ENCODE data around the gene CDCA5. TPM values are rescaled to one million over a fixed set of nuclear protein-coding genes. Genes with fewer than 3 reads are reported as not detected.

Gene CDCA5
- total RNA-seq, 1 experiment from 2014 or later = 87.3 TPM

DNA sequence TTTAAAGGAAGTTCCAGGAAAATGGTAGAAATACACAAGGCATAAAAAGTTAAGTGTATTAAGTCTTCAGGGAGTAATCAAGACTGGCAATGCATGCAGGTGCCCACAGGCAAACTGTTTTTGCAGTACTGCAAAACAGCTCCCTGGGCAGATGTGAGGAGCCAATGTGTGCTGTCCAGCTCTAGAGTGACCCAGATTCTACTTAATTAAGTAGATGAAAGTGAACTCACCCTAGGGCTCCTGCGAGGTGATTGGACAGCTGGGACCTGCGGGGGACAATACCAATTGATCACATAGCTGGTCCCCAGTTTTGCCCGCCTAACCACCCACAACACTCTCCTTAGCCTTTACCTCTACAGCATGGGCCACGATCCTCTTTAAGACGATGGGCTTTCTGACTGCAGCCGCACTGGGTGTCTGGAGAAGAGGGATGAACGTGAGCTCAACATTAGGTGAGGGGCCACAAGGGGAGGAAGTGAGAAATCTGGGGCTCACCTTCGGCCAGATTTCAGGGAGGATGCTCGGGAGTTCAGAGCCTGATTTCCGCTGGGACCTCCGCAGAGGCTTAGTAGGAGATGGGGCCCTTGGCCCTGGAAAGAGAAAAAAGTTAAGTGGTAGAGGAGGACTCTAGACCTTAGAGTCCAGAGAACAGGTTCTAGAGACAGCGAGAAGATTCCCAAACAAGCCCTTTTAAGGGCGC is 556 bp downstream of the CDCA5 start:
- Histone ChIP-seq H3K4me1 (peaks cover 5% of the 10 kb centered on the region), H3K9me3 (replicated peaks) (no peaks in the 10 kb centered on the region), H3K4me3 (peak overlapping the region; percentile 84), H3K27ac (peak overlapping the region; percentile 83), H3K27me3 (no peaks in the 10 kb centered on the region), H3K36me3 (peaks cover 36% of the 10 kb centered on the region)
- no peak for DNase-seq

- Histone ChIP-seq H3K27ac (no peak overlapping the region), H3K4me1 (peaks cover 5% of the 10 kb centered on the region), H3K27me3 (no peaks in the 10 kb centered on the region), H3K9me3 (replicated peaks) (no peaks in the 10 kb centered on the region), H3K4me3 (no peak overlapping the region), H3K36me3 (peaks cover 53% of the 10 kb centered on the region)
- no peak for DNase-seq
Measured at GRCh38 chr11:65078786-65079342, 5.0 kb downstream of the CDCA5 start.

DNA sequence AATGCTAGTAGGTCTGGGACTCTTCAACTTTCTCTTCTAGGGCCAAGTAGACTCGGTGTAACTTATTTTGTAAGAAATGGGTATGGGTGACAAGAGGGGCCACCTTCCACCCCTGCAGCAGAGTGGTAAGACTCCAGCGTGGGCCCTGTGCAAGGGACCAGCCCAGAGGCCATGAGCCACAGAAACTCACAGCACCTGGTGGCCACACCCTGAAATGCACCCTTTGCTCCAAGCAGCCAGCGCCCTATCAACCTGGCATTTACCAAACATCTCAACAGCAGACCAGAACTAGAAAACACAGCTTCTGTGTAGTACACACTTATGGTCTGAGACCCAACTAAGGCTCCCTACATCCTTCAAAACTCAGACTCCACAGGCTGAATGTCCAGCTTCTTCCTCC is 5.7 kb downstream of the CDCA5 start:
- no peak overlapping the region for H3K4me3 ChIP-seq
- no peaks in the 10 kb centered on the region for H3K9me3 ChIP-seq (replicated peaks)
- peak; percentile 23 to 54 for DNase-seq
- no peak overlapping the region for H3K27ac ChIP-seq
- H3K27me3 ChIP-seq = no peaks in the 10 kb centered on the region
- H3K36me3 ChIP-seq = peaks cover 53% of the 10 kb centered on the region
- peaks cover 5% of the 10 kb centered on the region for H3K4me1 ChIP-seq

GRCh38 chr11:65077451-65077850 is 6.4 kb downstream of the CDCA5 start:
- Histone ChIP-seq H3K27me3 (no peaks in the 10 kb centered on the region), H3K4me1 (no peaks in the 10 kb centered on the region; the same call in 1 of the 2 replicates), H3K36me3 (peaks cover 48% of the 10 kb centered on the region), H3K9me3 (replicated peaks) (no peaks in the 10 kb centered on the region), H3K27ac (no peak overlapping the region), H3K4me3 (no peak overlapping the region)
- no peak for DNase-seq

DNA sequence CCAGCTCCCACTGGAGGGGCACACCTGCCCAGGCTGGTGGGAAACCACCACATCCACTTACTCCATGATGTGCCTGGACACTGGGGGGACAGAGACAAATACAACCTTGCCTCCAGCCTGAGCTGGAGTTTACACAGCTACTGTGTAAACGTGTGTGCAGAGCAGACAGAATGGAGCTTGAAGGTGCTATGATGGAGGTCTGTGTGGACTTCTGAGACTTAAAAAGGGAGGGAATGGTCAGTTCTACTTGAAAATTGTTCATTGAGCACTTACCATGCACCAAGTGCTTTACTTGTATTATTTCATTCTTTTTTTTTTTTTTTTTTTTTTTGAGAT is 11.2 kb downstream of the CDCA5 start:
- H3K36me3 ChIP-seq = peaks cover 11% of the 10 kb centered on the region; the same call in 1 of the 2 replicates
- H3K27me3 ChIP-seq = peaks cover 5% of the 10 kb centered on the region; the same call in 1 of the 2 replicates
- H3K4me1 ChIP-seq = no peaks in the 10 kb centered on the region
- no peak overlapping the region for H3K4me3 ChIP-seq
- H3K9me3 ChIP-seq (replicated peaks) = no peaks in the 10 kb centered on the region
- H3K27ac ChIP-seq = no peak overlapping the region
- no peak for DNase-seq

GRCh38 chr11:65071907-65072630 is 11.8 kb downstream of the CDCA5 start:
- no peak overlapping the region for H3K4me3 ChIP-seq
- H3K36me3 ChIP-seq = peaks cover 6% of the 10 kb centered on the region; the same call in 1 of the 2 replicates
- no peaks in the 10 kb centered on the region for H3K9me3 ChIP-seq (replicated peaks)
- no peaks in the 10 kb centered on the region for H3K4me1 ChIP-seq
- peaks cover 10% of the 10 kb centered on the region; the same call in 1 of the 2 replicates for H3K27me3 ChIP-seq
- DNase-seq = no peak
- H3K27ac ChIP-seq = no peak overlapping the region

DNA sequence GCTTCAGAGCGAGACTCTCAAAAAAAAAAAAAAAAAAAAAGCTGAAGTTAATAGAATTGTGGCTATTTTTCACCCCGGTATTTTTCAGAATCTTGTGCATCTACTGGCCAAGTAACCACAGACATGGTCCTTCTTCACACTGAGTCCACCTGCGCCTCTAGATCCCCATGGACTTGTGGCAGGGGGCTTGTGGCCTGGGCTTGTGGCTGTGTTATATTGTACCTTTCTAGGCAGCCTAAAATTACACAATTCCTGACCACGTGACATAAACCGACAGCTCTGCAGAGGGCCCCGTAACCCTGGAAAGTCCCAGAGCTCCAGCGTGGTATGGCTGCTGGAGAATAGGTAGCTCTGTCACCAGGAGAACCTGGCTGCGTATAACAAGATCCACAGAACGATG is 14.6 kb downstream of the CDCA5 start:
- peaks cover 11% of the 10 kb centered on the region; the same call in 1 of the 2 replicates for H3K27me3 ChIP-seq
- H3K4me1 ChIP-seq = no peaks in the 10 kb centered on the region
- no peak overlapping the region for H3K4me3 ChIP-seq
- H3K27ac ChIP-seq = no peak overlapping the region
- H3K9me3 ChIP-seq (replicated peaks) = no peaks in the 10 kb centered on the region
- DNase-seq = no peak
- H3K36me3 ChIP-seq = no peaks in the 10 kb centered on the region

DNA sequence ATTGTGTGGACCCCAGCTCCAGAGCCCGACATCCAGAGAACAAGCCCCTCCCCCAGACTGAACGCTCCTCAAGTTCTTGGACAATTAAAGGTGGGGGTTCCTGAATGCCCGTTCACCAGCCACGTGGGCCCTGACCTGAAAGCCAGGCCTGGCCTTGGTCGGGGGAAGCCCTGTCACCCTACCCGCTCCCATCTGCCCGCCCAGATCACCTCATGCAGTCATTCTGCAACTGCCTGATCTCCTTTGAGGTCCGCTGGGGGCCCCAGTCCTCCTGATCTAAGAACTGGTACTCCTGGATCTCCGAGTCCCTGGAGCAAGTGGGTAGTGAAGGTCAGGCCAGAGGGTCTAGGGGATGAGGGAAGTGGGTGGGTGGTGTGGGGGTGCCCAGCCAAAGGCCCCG is 16.4 kb downstream of the CDCA5 start:
- H3K4me3 ChIP-seq = no peak overlapping the region
- H3K27ac ChIP-seq = no peak overlapping the region
- H3K9me3 ChIP-seq (replicated peaks) = no peaks in the 10 kb centered on the region
- no peaks in the 10 kb centered on the region for H3K4me1 ChIP-seq
- DNase-seq = no peak
- H3K36me3 ChIP-seq = no peaks in the 10 kb centered on the region
- peaks cover 11% of the 10 kb centered on the region; the same call in 1 of the 2 replicates for H3K27me3 ChIP-seq

- Histone ChIP-seq H3K9me3 (replicated peaks) (no peaks in the 10 kb centered on the region), H3K4me3 (no peak overlapping the region), H3K27me3 (peaks cover 11% of the 10 kb centered on the region; the same call in 1 of the 2 replicates), H3K27ac (no peak overlapping the region), H3K4me1 (no peaks in the 10 kb centered on the region), H3K36me3 (no peaks in the 10 kb centered on the region)
- no peak for DNase-seq
Measured at GRCh38 chr11:65066805-65067291, 17.0 kb downstream of the CDCA5 start.

GRCh38 chr11:65066315-65066714 is 17.5 kb downstream of the CDCA5 start:
- H3K27ac ChIP-seq = no peak overlapping the region

GRCh38 chr11:65065851-65066250 is 18.0 kb downstream of the CDCA5 start:
- Histone ChIP-seq H3K27me3 (peaks cover 11% of the 10 kb centered on the region; the same call in 1 of the 2 replicates), H3K9me3 (replicated peaks) (no peaks in the 10 kb centered on the region), H3K36me3 (no peaks in the 10 kb centered on the region), H3K27ac (no peak overlapping the region), H3K4me1 (no peaks in the 10 kb centered on the region), H3K4me3 (no peak overlapping the region)
- DNase-seq = no peak

More at GRCh38 chr11:65066315-65066714, 17.5 kb downstream of the CDCA5 start:
- no peaks in the 10 kb centered on the region for H3K9me3 ChIP-seq (replicated peaks)
- no peaks in the 10 kb centered on the region for H3K4me1 ChIP-seq
- H3K4me3 ChIP-seq = no peak overlapping the region
- H3K36me3 ChIP-seq = no peaks in the 10 kb centered on the region
- peaks cover 11% of the 10 kb centered on the region; the same call in 1 of the 2 replicates for H3K27me3 ChIP-seq
- no peak for DNase-seq

GRCh38 chr11:65064847-65065240 is 19.0 kb downstream of the CDCA5 start:
- H3K27ac ChIP-seq = no peak overlapping the region
- no peaks in the 10 kb centered on the region for H3K9me3 ChIP-seq (replicated peaks)
- H3K36me3 ChIP-seq = no peaks in the 10 kb centered on the region
- no peak overlapping the region for H3K4me3 ChIP-seq
- no peak for DNase-seq
- H3K4me1 ChIP-seq = no peaks in the 10 kb centered on the region
- H3K27me3 ChIP-seq = peaks cover 11% of the 10 kb centered on the region; the same call in 1 of the 2 replicates

DNA sequence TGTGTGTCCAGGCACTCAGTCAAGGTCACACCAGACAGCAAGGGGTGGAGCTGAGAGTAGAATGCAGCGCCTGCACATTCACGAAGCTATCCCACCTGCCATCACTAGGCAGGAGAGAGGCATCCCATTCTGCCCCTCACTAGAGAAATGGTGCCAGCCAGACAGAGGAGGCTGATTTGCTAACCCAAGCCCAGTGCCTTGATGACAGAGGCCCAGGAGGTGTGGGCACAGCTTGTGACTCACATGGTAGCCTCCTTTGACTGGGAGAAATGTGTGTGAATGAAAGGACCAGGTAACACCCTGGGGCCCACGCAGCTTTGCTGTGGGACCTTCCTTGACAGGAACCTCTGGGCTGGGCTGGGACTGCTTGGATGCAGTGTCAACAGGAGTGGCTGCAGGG is 20.3 kb downstream of the CDCA5 start:
- Histone ChIP-seq H3K4me3 (no peak overlapping the region), H3K36me3 (no peaks in the 10 kb centered on the region), H3K27ac (no peak overlapping the region), H3K27me3 (peaks cover 11% of the 10 kb centered on the region; the same call in 1 of the 2 replicates), H3K9me3 (replicated peaks) (no peaks in the 10 kb centered on the region), H3K4me1 (no peaks in the 10 kb centered on the region)
- DNase-seq = no peak

DNA sequence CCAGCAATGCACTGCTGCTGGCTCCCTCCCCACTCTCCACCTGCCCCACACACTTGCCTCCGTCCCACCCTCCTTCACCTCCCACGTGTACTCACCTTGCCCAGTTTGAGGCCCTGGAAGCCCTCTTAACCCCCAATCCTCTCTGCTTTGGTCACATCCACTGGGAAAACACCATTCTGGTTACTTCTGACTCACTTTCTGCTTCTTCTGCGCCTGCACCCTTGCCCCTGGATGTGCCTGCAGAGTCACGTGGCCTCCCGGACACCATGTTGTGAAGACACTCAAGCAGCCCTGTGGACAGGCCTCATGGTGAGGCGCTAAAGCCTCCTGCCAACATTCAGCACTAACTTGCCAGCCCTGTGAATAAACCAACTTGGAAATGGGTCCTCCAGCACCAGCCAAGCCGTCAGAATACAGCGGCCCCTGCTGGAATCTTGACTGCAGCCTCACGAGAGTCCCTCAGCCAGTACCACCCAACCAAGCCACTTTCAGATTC is 22.9 kb downstream of the CDCA5 start:
- H3K9me3 ChIP-seq (replicated peaks) = no peaks in the 10 kb centered on the region
- no peaks in the 10 kb centered on the region for H3K27me3 ChIP-seq
- no peaks in the 10 kb centered on the region for H3K36me3 ChIP-seq
- DNase-seq = no peak
- H3K27ac ChIP-seq = no peak overlapping the region
- H3K4me1 ChIP-seq = no peaks in the 10 kb centered on the region
- H3K4me3 ChIP-seq = no peak overlapping the region

All from SJCRH30 (cell line).